IMR-90 (cell line): ENCODE results near the gene NEK8. TPM values are rescaled to one million over a fixed set of nuclear protein-coding genes. Genes with fewer than 3 reads are reported as not detected.

Experiments
- ATAC-seq: fragments of 200-7000 bp; cut with Tn5 transposase; 2 replicates; pipeline ENCODE4 v1.9.1; 2020; ENCODE audit warnings: low read depth, mild to moderate bottlenecking, moderate library complexity
- BruUV-seq: library from RNA; stranded (reverse); fragments of 400-500 nt; replicated peaks from 2 replicates; lab custom pipeline; 2021; lab: Mats Ljungman, UMichigan
- CTCF ChIA-PET: fragments of 300-600 bp; formaldehyde crosslinking; extraction: SDS; loops from one replicate; lab custom pipeline; 2021; ENCODE audit warnings: antibody characterized with exemption; lab: Yijun Ruan, JAX
- POLR2A ChIA-PET: fragments of 300-600 bp; sonication (Branson Sonifier 250); formaldehyde crosslinking; loops from one replicate; lab custom pipeline; 2022; ENCODE audit warnings: antibody characterized with exemption; ENCODE audit not compliant: unreplicated experiment; lab: Charles Lee
- DNase-seq: peaks from one replicate; pipeline ENCODE4 v3.0.0; 2013
- H2AFZ ChIP-seq: replicated peaks from 2 replicates; pipeline ENCODE3; 2013; ENCODE audit warnings: low read length, mild to moderate bottlenecking; ENCODE audit not compliant: poor library complexity
- H2AK5ac ChIP-seq: 2 replicates; pipeline ENCODE4 v1.6.1; 2013; ENCODE audit warnings: low read depth, low read length, inconsistent platforms
- H2AK9ac ChIP-seq: replicated peaks from 2 replicates; pipeline ENCODE3; 2013; ENCODE audit warnings: mild to moderate bottlenecking, low read depth, low read length, moderate library complexity; ENCODE audit not compliant: poor library complexity
- H2BK120ac ChIP-seq: 2 replicates; pipeline ENCODE4 v1.6.1; 2013; ENCODE audit warnings: low read depth, low read length, inconsistent platforms
- H2BK15ac ChIP-seq: 3 replicates; pipeline ENCODE4 v1.6.1; 2013; ENCODE audit warnings: low read depth, low read length, inconsistent platforms
- H2BK20ac ChIP-seq: 2 replicates; pipeline ENCODE4 v1.6.1; 2013; ENCODE audit warnings: low read depth, mild to moderate bottlenecking, inconsistent platforms, low read length, moderate library complexity
- H2BK5ac ChIP-seq: 2 replicates; pipeline ENCODE4 v1.6.1; 2013; ENCODE audit warnings: mild to moderate bottlenecking, low read depth, low read length, inconsistent platforms; ENCODE audit not compliant: poor library complexity, severe bottlenecking
- H3K14ac ChIP-seq: replicated peaks from 2 replicates; pipeline ENCODE4 v1.6.1; 2013; ENCODE audit warnings: low read depth, low read length, inconsistent platforms
- H3K18ac ChIP-seq: 2 replicates; pipeline ENCODE4 v1.6.1; 2013; ENCODE audit warnings: low read depth, low read length, control low read depth
- H3K23ac ChIP-seq: 2 replicates; pipeline ENCODE4 v1.6.1; 2013; ENCODE audit warnings: low read depth, low read length, inconsistent platforms
- H3K27ac ChIP-seq: 2 replicates; pipeline ENCODE4 v1.5.1; 2013; ENCODE audit warnings: mild to moderate bottlenecking, control low read depth, low read length; ENCODE audit not compliant: insufficient read depth
- H3K27me3 ChIP-seq: 2 replicates; pipeline ENCODE4 v1.6.1; 2013; ENCODE audit warnings: low read length; ENCODE audit not compliant: control insufficient read depth, insufficient read depth
- H3K36me3 ChIP-seq: 2 replicates; pipeline ENCODE4 v1.6.1; 2013; ENCODE audit warnings: low read length, mixed read lengths; ENCODE audit not compliant: control insufficient read depth, insufficient read depth
- H3K4ac ChIP-seq: 2 replicates; pipeline ENCODE4 v1.6.1; 2013; ENCODE audit warnings: low read depth, low read length, inconsistent platforms
- H3K4me1 ChIP-seq: 2 replicates; pipeline ENCODE4 v1.6.1; 2013; ENCODE audit warnings: low read length, mixed read lengths; ENCODE audit not compliant: control insufficient read depth, insufficient read depth
- H3K4me2 ChIP-seq: 2 replicates; pipeline ENCODE4 v1.6.1; 2013; ENCODE audit warnings: low read depth, mild to moderate bottlenecking, control low read depth, low read length, moderate library complexity
- H3K4me3 ChIP-seq: 2 replicates; pipeline ENCODE4 v1.5.1; 2013; ENCODE audit warnings: low read depth, mild to moderate bottlenecking, control low read depth, low read length, moderate library complexity; ENCODE audit not compliant: insufficient read depth
- H3K56ac ChIP-seq: 2 replicates; pipeline ENCODE4 v1.6.1; 2013; ENCODE audit warnings: low read length, inconsistent platforms; ENCODE audit not compliant: insufficient read depth; ENCODE audit errors: extremely low read depth
- H3K79me1 ChIP-seq, 2 experiments: 2 replicates each; pipeline ENCODE4 v1.6.1; 2013; ENCODE audit warnings: low read length in 2 of 2, inconsistent platforms in 1 of 2, low read depth in 1 of 2
- H3K9ac ChIP-seq: 2 replicates; pipeline ENCODE4 v1.6.1; 2013; ENCODE audit warnings: low read depth, low read length, control low read depth
- H3K9me1 ChIP-seq: 2 replicates; pipeline ENCODE4 v1.6.1; 2013; ENCODE audit warnings: low read length, inconsistent platforms; ENCODE audit not compliant: insufficient read depth
- H3K9me3 ChIP-seq: 2 replicates; pipeline ENCODE4 v1.6.1; 2013; ENCODE audit warnings: low read length; ENCODE audit not compliant: control insufficient read depth, insufficient read depth
- H4K20me1 ChIP-seq: 2 replicates; pipeline ENCODE4 v1.6.1; 2013; ENCODE audit warnings: low read length, inconsistent platforms; ENCODE audit not compliant: insufficient read depth
- H4K5ac ChIP-seq: 2 replicates; pipeline ENCODE4 v1.6.1; 2013; ENCODE audit warnings: mild to moderate bottlenecking, low read depth, low read length, control low read depth
- H4K8ac ChIP-seq, 2 experiments: 2 replicates each; pipeline ENCODE4 v1.6.1; 2013; ENCODE audit warnings: low read depth in 2 of 2, low read length in 2 of 2, control low read depth in 1 of 2, inconsistent platforms in 1 of 2
- H4K91ac ChIP-seq: 2 replicates; pipeline ENCODE4 v1.6.1; 2013; ENCODE audit warnings: low read depth, low read length, inconsistent platforms; ENCODE audit not compliant: insufficient read depth
- BHLHE40 ChIP-seq: fragments of 150-350 bp; IDR thresholded peaks from 2 replicates; pipeline ENCODE4 v1.6.1; 2016; ENCODE audit warnings: mild to moderate bottlenecking, low read depth, low read length
- CEBPB ChIP-seq: IDR thresholded peaks from 2 replicates; pipeline ENCODE4 v1.6.1; 2012; ENCODE audit warnings: low read depth, low read length, improper control_type of control experiment
- CHD1 ChIP-seq: IDR thresholded peaks from 2 replicates; pipeline ENCODE4 v1.6.1; 2012; ENCODE audit warnings: low read depth, low read length, improper control_type of control experiment
- CTCF ChIP-seq: conservative IDR thresholded peaks from 2 replicates; pipeline ENCODE4 v1.5.1; 2012; ENCODE audit warnings: mild to moderate bottlenecking, low read depth, low read length, improper control_type of control experiment
- ELK1 ChIP-seq: fragments of 150-350 bp; IDR thresholded peaks from 2 replicates; pipeline ENCODE4 v1.6.1; 2016; ENCODE audit warnings: low read depth, mild to moderate bottlenecking, low read length, moderate library complexity, borderline replicate concordance
- FOS ChIP-seq: fragments of 150-350 bp; IDR thresholded peaks from 2 replicates; pipeline ENCODE4 v1.6.1; 2016; ENCODE audit warnings: low read depth, low read length
- MAFK ChIP-seq: IDR thresholded peaks from 2 replicates; pipeline ENCODE4 v1.6.1; 2012; ENCODE audit warnings: low read depth, low read length, improper control_type of control experiment
- MAZ ChIP-seq: IDR thresholded peaks from 2 replicates; pipeline ENCODE4 v1.6.1; 2012; ENCODE audit warnings: low read depth, mild to moderate bottlenecking, low read length, improper control_type of control experiment, moderate library complexity, borderline replicate concordance
- MXI1 ChIP-seq: IDR thresholded peaks from 2 replicates; pipeline ENCODE4 v1.6.1; 2012; ENCODE audit warnings: low read depth, mild to moderate bottlenecking, low read length, moderate library complexity, borderline replicate concordance
- NFE2L2 ChIP-seq: fragments of 150-350 bp; IDR thresholded peaks from 2 replicates; pipeline ENCODE4 v1.6.1; 2016; ENCODE audit warnings: low read depth, mild to moderate bottlenecking, low read length
- POLR2A ChIP-seq: IDR thresholded peaks from 2 replicates; pipeline ENCODE4 v1.6.1; 2012; ENCODE audit warnings: mild to moderate bottlenecking, low read depth, low read length
- RAD21 ChIP-seq: IDR thresholded peaks from 2 replicates; pipeline ENCODE4 v1.6.1; 2012; ENCODE audit warnings: low read length, improper control_type of control experiment
- RCOR1 ChIP-seq: IDR thresholded peaks from 2 replicates; pipeline ENCODE4 v1.6.1; 2012; ENCODE audit warnings: mild to moderate bottlenecking, low read length, improper control_type of control experiment; ENCODE audit not compliant: insufficient replicate concordance
- RFX5 ChIP-seq: IDR thresholded peaks from 2 replicates; pipeline ENCODE4 v1.8.0; 2012; ENCODE audit warnings: low read depth, mild to moderate bottlenecking, low read length, moderate library complexity
- SMC3 ChIP-seq: fragments of 150-350 bp; IDR thresholded peaks from 2 replicates; pipeline ENCODE4 v1.6.1; 2016; ENCODE audit warnings: low read depth, mild to moderate bottlenecking, antibody characterized with exemption, low read length, moderate library complexity
- USF2 ChIP-seq: fragments of 150-350 bp; IDR thresholded peaks from 2 replicates; pipeline ENCODE4 v1.6.1; 2017; ENCODE audit warnings: mild to moderate bottlenecking, antibody characterized with exemption, low read length, low read depth
- WGBS, 2 experiments: methylation state at CpG; one replicate each; pipeline versions ENCODE4 v1.1.5 to v1.1.7; 2013; ENCODE audit warnings: missing lambda C conversion rate in 2 of 2; ENCODE audit not compliant: insufficient read length in 1 of 2; ENCODE audit errors: extremely low coverage in 2 of 2; 5-methylcytosine and 5-hydroxymethylcytosine counted together
- dilution Hi-C: fragments of 300-500 bp; cut with HindIII; formaldehyde crosslinking; loops from one replicate; pipeline ENCODE4 v1.14.3; 2018; ENCODE audit warnings: low sequenced_read_pairs; ENCODE audit not compliant: unreplicated experiment
- in situ Hi-C: fragments of 300-500 bp; cut with MboI; formaldehyde crosslinking; loops from 3 replicates; pipeline ENCODE4 v1.14.3; 2019; ENCODE audit warnings: low sequenced_read_pairs, inconsistent platforms, mixed read lengths
- intact Hi-C: fragments of 100-400 bp; cut with micrococcal nuclease; formaldehyde crosslinking; loops from 2 replicates; pipeline ENCODE4 v1.10.0; 2022
- polyA plus RNA-seq, 3 experiments: library from polyadenylated mRNA; depleted of rRNA; stranded (reverse); fragments of >200 nt; gene quantifications; 2 replicates each; pipeline ENCODE4 v1.2.3, GENCODE V29; 2012; ENCODE audit warnings: low replicate concordance in 1 of 3
- total RNA-seq: library from RNA; depleted of rRNA; stranded (reverse); fragments of >200 nt; gene quantifications from 2 replicates; pipeline ENCODE4 v1.2.3, GENCODE V29; 2012

Gene NEK8
- total and polyA plus RNA-seq, 2 of the 4 experiments (the other 2 are of a cell fraction), result 4.6 to 5.2 TPM

- Histone ChIP-seq H3K9ac (no peak overlapping the region), H4K91ac (no peak overlapping the region), H2BK15ac (no peak overlapping the region), H2AK9ac (no peak overlapping the region), H2AK5ac (no peak overlapping the region), H3K56ac (no peak overlapping the region), H2AFZ (no peak overlapping the region), H3K4me3 (no peak overlapping the region), H4K20me1 (no peaks in the 10 kb centered on the region; the same call in 1 of the 2 replicates), H3K9me3 (no peaks in the 10 kb centered on the region), H3K23ac (no peak overlapping the region), H3K36me3 (peaks cover 56% of the 10 kb centered on the region), H3K79me1 (peaks cover 6 to 8% of the 10 kb centered on the region in 2 experiments), H4K5ac (no peak overlapping the region), H3K4me2 (no peak overlapping the region), H2BK20ac (no peak overlapping the region), H3K18ac (no peak overlapping the region), H3K9me1 (peaks cover 8% of the 10 kb centered on the region), H3K27ac (no peak overlapping the region), H3K4ac (no peak overlapping the region), H2BK5ac (no peak overlapping the region), H3K4me1 (peaks cover 2% of the 10 kb centered on the region; the same call in 1 of the 2 replicates), H3K14ac (no peak overlapping the region), H3K27me3 (no peaks in the 10 kb centered on the region), H2BK120ac (no peak overlapping the region), H4K8ac (no peak overlapping the region)
- no peak for TF ChIP-seq RAD21
- no peak for TF ChIP-seq MAZ
- no peak for TF ChIP-seq CHD1
- TF ChIP-seq USF2, result no peak
- TF ChIP-seq FOS, result no peak
- TF ChIP-seq POLR2A, result no peak
- no peak for TF ChIP-seq MXI1
- no peak for TF ChIP-seq CEBPB
- TF ChIP-seq ELK1, result no peak
- no peak for TF ChIP-seq RCOR1
- TF ChIP-seq NFE2L2, result no peak
- TF ChIP-seq MAFK, result no peak
- no peak for TF ChIP-seq BHLHE40
- TF ChIP-seq CTCF, result no peak
- TF ChIP-seq SMC3, result no peak
- TF ChIP-seq RFX5, result no peak
- ATAC-seq, result no peak
- dilution Hi-C loops (no loop called here), in situ Hi-C loops (no loop called here), intact Hi-C loops (no loop called here)
- POLR2A ChIA-PET, result no interaction called here
- CTCF ChIA-PET, result no interaction called here
- no TSS peak for BruUV-seq
- DNase-seq, result no peak
- WGBS, 2 experiments, result 73% methylated on average over 3 of the region's 5 CpGs; no CpG with 5 or more reads in 1 of the 2 experiments
Measured at GRCh38 chr17:28705074-28705659, 23.4 kb upstream of the NEK8 start.
